GM21825 (cell line): ENCODE data around the gene RASA4.
"Not testable (repeated sequence)": the region's sequence is repeated elsewhere in the genome, so short reads cannot be mapped to it uniquely, and the experiment has no call there.

ENCODE experiments used
- ATAC-seq: cut with Tn5 transposase; IDR thresholded peaks from one replicate; pipeline ENCODE4 v1.9.1; 2021; ENCODE audit warnings: mild to moderate bottlenecking, moderate library complexity; ENCODE audit not compliant: unreplicated experiment

Gene RASA4

DNA sequence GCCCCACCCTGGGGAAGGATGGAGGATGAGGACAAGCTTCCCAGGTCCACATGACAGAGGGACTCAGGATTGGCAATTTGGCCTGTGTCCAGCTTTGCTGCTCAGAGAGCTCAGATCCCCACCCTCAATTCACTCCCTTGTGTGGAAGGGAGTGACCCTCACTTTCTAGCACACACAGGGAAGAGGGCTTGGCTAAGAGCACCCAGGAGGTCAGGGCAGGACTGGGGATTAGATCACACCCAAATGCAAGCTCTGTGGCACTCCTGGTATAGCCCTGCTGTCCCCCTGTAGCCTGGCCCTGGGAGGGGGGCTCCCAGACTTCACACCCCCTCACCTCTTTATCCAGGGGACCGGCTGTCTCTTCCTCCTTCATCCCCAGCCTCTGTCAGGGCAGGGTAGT, 72.2 kb downstream of the RASA4 start:
- not testable (repeated sequence) for ATAC-seq

- not testable (repeated sequence) for ATAC-seq
Observed at GRCh38 chr7:102543596-102543995, 73.0 kb downstream of the RASA4 start, which contains the start of gene UPK3BL2. Gene UPK3BL2 (minus strand): TSS chr7:102543696. CDS start chr7:102543636, 60 bp downstream.

DNA sequence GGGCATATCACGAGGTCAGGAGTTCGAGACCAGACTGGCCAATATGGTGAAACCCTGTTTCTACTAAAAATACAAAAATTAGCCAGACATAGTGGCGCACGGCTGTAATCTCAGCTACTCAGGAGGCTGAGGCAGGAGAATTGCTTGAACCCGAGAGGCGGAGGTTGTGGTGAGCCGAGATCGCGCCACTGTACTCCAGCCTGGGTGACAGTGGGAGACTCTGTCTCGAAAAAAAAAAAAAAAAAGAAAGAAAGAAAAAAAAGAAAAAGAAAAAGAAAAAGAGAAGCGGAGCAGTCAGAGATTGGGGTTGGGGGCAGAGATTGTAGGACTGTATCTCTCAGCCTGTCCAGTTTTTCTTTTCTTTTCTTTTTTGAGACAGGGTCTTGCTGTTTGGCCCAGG, 73.8 kb downstream of the RASA4 start:
- ATAC-seq: not testable (repeated sequence)

DNA sequence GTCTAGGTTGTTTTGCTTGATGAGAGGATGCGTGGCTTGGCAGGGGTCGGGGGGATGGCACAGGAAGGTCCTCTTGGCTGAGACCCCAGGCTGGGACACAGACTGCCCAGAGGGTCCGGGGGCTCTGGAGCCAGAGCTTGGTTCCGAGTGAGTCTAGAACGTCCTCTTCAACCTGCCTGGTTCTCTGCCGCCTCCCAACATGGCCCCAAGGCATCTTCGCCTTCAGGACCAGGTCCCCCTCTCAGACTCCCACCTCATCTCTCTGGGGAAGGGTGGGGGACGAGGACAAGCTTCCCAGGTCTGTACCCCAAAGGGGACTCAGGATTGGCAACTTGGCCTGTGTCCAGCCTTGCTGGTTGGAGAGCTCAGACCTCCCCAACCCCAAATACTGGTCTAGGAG, 74.5 kb downstream of the RASA4 start:
- ATAC-seq: not testable (repeated sequence)

- not testable (repeated sequence) for ATAC-seq
Observed at GRCh38 chr7:102540604-102541003, 76.0 kb downstream of the RASA4 start.

DNA sequence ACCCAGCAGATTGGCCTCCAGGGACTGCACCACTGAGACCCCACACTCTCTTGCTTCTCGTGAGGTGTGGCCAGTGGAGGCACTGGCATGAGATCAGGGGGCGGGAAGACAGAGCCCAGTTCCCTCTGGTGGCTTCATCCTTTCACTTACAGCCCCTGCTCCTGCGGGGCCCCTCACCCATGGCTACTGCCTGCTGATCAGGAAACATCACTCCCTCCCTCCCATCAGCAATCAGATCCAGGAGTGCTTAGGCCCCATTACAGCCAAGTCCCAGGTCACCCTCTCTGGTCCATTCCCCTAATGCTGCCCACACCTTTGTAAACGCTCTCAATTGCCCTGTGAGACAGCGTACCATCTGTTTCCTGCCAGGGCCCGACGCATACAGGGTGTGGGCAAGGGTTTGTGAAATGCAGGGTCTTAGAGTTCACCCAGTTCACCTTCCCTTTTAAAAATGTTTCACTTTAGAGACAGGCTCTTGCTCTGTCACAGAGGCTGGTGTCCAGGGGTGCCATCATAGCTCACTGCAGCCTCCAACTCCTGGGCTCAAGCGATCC, 81.4 kb downstream of the RASA4 start:
- not testable (repeated sequence) for ATAC-seq

- ATAC-seq: not testable (repeated sequence)
Observed at GRCh38 chr7:102532127-102532526, 84.4 kb downstream of the RASA4 start.

GRCh38 chr7:102531583-102531982, 85.0 kb downstream of the RASA4 start:
- not testable (repeated sequence) for ATAC-seq

GRCh38 chr7:102527822-102528793, 88.4 kb downstream of the RASA4 start:
- not testable (repeated sequence) for ATAC-seq

DNA sequence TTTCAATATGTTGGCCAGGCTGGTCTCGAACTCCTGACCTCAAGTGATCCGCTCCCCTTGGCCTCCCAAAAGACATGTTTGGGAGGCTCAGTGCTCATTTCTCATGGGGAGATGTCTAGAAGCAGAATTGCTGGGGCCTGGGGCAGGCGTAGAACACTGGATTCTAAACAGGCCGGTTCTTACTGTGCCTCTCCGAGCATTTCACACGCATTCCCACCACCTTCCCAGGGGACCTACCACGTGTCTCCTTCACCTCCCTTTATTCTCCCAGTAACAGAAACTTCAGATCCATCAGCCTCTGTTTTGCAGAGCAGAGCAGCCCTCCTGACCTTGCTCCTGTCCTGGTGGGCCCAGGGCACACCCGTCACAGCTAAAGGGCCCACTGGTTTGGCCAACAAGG, 89.4 kb downstream of the RASA4 start:
- not testable (repeated sequence) for ATAC-seq

GRCh38 chr7:102524803-102525202, 91.8 kb downstream of the RASA4 start:
- not testable (repeated sequence) for ATAC-seq
